HuH-7 (cell line): ENCODE measurements around the gene HEBP2.

Experiments used
- DNase-seq: peaks from one replicate; pipeline ENCODE4 v3.0.0; 2011; ENCODE audit warnings: low spot score

Gene HEBP2

DNA sequence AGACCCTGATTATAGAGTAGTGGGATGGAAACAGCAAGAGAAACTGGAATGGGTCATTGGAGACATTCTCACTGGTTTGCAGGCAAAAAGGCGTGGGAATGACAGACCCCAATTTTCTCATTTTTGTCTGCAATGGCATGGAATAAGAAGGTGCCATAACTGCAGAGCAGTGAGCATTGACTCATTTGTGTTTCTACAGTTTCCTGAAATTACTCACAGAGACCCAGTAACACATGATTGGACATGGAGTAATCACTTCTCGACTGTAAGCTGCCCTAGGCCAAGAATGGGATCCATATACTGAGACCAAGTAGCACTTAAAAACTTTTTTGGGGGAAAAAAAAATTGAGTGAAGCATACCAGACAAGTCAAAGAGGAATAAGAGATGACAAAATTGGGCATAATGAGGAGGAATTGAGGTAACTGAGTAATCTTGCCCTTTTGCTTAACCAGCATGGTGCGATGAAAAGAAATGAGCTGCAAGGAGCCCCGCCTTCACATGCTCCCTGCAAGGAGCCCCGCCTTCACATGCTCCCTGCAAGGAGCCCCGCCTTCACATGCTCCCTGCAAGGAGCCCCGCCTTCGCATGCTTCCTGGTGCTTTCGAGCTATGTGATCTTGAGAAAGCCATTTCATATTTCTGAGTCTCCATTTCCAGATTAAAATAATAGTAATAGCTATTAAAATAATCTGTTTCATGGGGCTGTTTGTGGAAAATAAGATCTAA lies 51.1 kb downstream of the HEBP2 start:
- no peak for DNase-seq

GRCh38 chr6:138455746-138456400 lies 51.9 kb downstream of the HEBP2 start:
- no peak for DNase-seq

GRCh38 chr6:138456401-138456790 lies 52.4 kb downstream of the HEBP2 start:
- no peak for DNase-seq

GRCh38 chr6:138461647-138462046 lies 57.6 kb downstream of the HEBP2 start:
- DNase-seq: no peak

GRCh38 chr6:138464085-138464484 lies 60.1 kb downstream of the HEBP2 start:
- no peak for DNase-seq

GRCh38 chr6:138465007-138465645 lies 61.1 kb downstream of the HEBP2 start:
- no peak for DNase-seq

GRCh38 chr6:138467901-138468300 lies 63.9 kb downstream of the HEBP2 start:
- no peak for DNase-seq

GRCh38 chr6:138468320-138469015 lies 64.4 kb downstream of the HEBP2 start:
- DNase-seq: no peak
